HCT116 (cell line): ENCODE results near the gene CAPNS1. TPM values are rescaled to one million over a fixed set of nuclear protein-coding genes. Genes with fewer than 3 reads are reported as not detected.

ENCODE experiments used
- ATAC-seq: fragments of 200-7000 bp; cut with Tn5 transposase; 2 replicates; pipeline ENCODE4 v1.9.1; 2020; ENCODE audit warnings: mild to moderate bottlenecking, moderate library complexity
- BruUV-seq: library from RNA; stranded (reverse); fragments of 400-500 nt; replicated peaks from 2 replicates; lab custom pipeline; 2021; lab: Mats Ljungman, UMichigan
- CTCF ChIA-PET: fragments of 300-600 bp; sonication (Branson Sonifier 250); formaldehyde crosslinking; loops from one replicate; lab custom pipeline; 2021; ENCODE audit warnings: antibody characterized with exemption; lab: Charles Lee
- POLR2A ChIA-PET: fragments of 300-600, 350-600 bp; sonication (Branson Sonifier 250); formaldehyde crosslinking; loops from one replicate; lab custom pipeline; 2021; ENCODE audit warnings: antibody characterized with exemption; lab: Charles Lee
- RAD21 ChIA-PET, 2 experiments: fragments of 300-600 bp; sonication (Branson Sonifier 250); formaldehyde crosslinking; loops; one replicate each; lab custom pipeline; 2023; ENCODE audit warnings: low total read pairs in 2 of 2; ENCODE audit not compliant: uncharacterized antibody in 2 of 2, unreplicated experiment in 2 of 2, low non-redundant PET in 1 of 2; lab: Charles Lee
- DNase-seq: peaks from one replicate; pipeline ENCODE4 v3.0.0-alpha.2; 2010; ENCODE audit warnings: low read depth, low spot score
- H2AFZ ChIP-seq: fragments of 200-600 bp; shearing (Covaris generic), sonication (generic); 2 replicates; pipeline ENCODE4 v1.6.1; 2017; ENCODE audit warnings: low read depth, mixed run types, mixed read lengths, antibody characterized with exemption, low read length; ENCODE audit not compliant: poor library complexity, severe bottlenecking
- H3K27ac ChIP-seq: 2 replicates; pipeline ENCODE4 v1.5.1; 2012; ENCODE audit warnings: low read depth, low read length
- H3K27me3 ChIP-seq: fragments of 200-600 bp; sonication (generic); 2 replicates; pipeline ENCODE4 v1.6.1; 2016; ENCODE audit warnings: mixed run types, low read length, mixed read lengths; ENCODE audit not compliant: insufficient read depth
- H3K36me3 ChIP-seq, 2 experiments: fragments of 200-500 bp in 1 of 2; fragments of 200-600 bp in 1 of 2; sonication (Bioruptor generic) in 1 of 2; sonication (generic) in 1 of 2; 2 replicates each; pipeline versions ENCODE4 v1.5.1 to v1.6.1; 2014 to 2016; ENCODE audit warnings: low read length in 2 of 2, inconsistent platforms in 1 of 2, mixed read lengths in 1 of 2, mixed run types in 1 of 2; ENCODE audit not compliant: insufficient read depth in 2 of 2, control insufficient read depth in 1 of 2
- H3K4me1 ChIP-seq, 2 experiments: fragments of 200-600 bp in 1 of 2; sonication (generic) in 1 of 2; 2 replicates each; pipeline versions ENCODE4 v1.5.1 to v1.6.1; 2012 to 2017; ENCODE audit warnings: low read length in 2 of 2, inconsistent platforms in 1 of 2, mild to moderate bottlenecking in 1 of 2, mixed read lengths in 1 of 2, mixed run types in 1 of 2, moderate library complexity in 1 of 2; ENCODE audit not compliant: insufficient read depth in 2 of 2, control insufficient read depth in 1 of 2
- H3K4me2 ChIP-seq: fragments of 200-600 bp; sonication (generic); 2 replicates; pipeline ENCODE4 v1.6.1; 2017; ENCODE audit warnings: mixed run types, low read length, mixed read lengths
- H3K4me3 ChIP-seq, 2 experiments: fragments of 200-600 bp in 1 of 2; sonication (generic) in 1 of 2; replicated peaks in 1 of 2; 2 replicates each; pipeline ENCODE4 v1.5.1; 2011 to 2016; ENCODE audit warnings: low read length in 2 of 2, control low read depth in 1 of 2, low read depth in 1 of 2, mild to moderate bottlenecking in 1 of 2, mixed read lengths in 1 of 2, mixed run types in 1 of 2
- H3K79me2 ChIP-seq: fragments of 200-600 bp; sonication (generic); 2 replicates; pipeline ENCODE4 v1.6.1; 2017; ENCODE audit warnings: mild to moderate bottlenecking, mixed run types, low read length, moderate library complexity, mixed read lengths; ENCODE audit not compliant: insufficient read depth
- H3K9ac ChIP-seq: fragments of 200-600 bp; sonication (generic); 2 replicates; pipeline ENCODE4 v1.6.1; 2016; ENCODE audit warnings: low read length, mixed read lengths
- H3K9me2 ChIP-seq: fragments of 200-600 bp; sonication (generic), shearing (Covaris generic); 2 replicates; pipeline ENCODE4 v1.6.1; 2017; ENCODE audit warnings: mixed run types, mild to moderate bottlenecking, moderate library complexity; ENCODE audit not compliant: insufficient read depth
- H3K9me3 ChIP-seq, 2 experiments: fragments of 200-500 bp in 1 of 2; fragments of 200-600 bp in 1 of 2; sonication (Bioruptor generic) in 1 of 2; sonication (generic) in 1 of 2; 2 replicates each; pipeline ENCODE4 v1.6.1; 2014 to 2017; ENCODE audit warnings: low read length in 2 of 2, mixed read lengths in 2 of 2, inconsistent platforms in 1 of 2, low read depth in 1 of 2, mild to moderate bottlenecking in 1 of 2, mixed run types in 1 of 2, moderate library complexity in 1 of 2; ENCODE audit not compliant: control insufficient read depth in 1 of 2, insufficient read depth in 1 of 2
- H4K20me1 ChIP-seq: fragments of 200-600 bp; sonication (generic), shearing (Covaris generic); 2 replicates; pipeline ENCODE4 v1.6.1; 2017; ENCODE audit warnings: mixed run types, mild to moderate bottlenecking, moderate library complexity; ENCODE audit not compliant: insufficient read depth
- CBX3 ChIP-seq: IDR thresholded peaks from 2 replicates; pipeline ENCODE4 v1.6.1; 2012; ENCODE audit warnings: low read depth
- EGR1 ChIP-seq: IDR thresholded peaks from 2 replicates; pipeline ENCODE4 v1.6.1; 2012; ENCODE audit warnings: low read depth
- ELF1 ChIP-seq: IDR thresholded peaks from 2 replicates; pipeline ENCODE4 v1.6.1; 2012; ENCODE audit warnings: low read depth, borderline replicate concordance
- JUND ChIP-seq: IDR thresholded peaks from 2 replicates; pipeline ENCODE4 v1.6.1; 2012
- POLR2AphosphoS5 ChIP-seq: IDR thresholded peaks from 2 replicates; pipeline ENCODE4 v1.6.1; 2011; ENCODE audit warnings: mild to moderate bottlenecking, low read depth, low read length, moderate library complexity
- SIN3A ChIP-seq: IDR thresholded peaks from 2 replicates; pipeline ENCODE4 v1.6.1; 2012; ENCODE audit warnings: low read depth
- SP1 ChIP-seq: IDR thresholded peaks from 2 replicates; pipeline ENCODE4 v1.6.1; 2012; ENCODE audit warnings: low read depth
- SRF ChIP-seq: IDR thresholded peaks from 2 replicates; pipeline ENCODE4 v1.6.1; 2012; ENCODE audit warnings: low read depth
- YY1 ChIP-seq: IDR thresholded peaks from 2 replicates; pipeline ENCODE4 v1.6.1; 2011; ENCODE audit warnings: low read length, low read depth, moderate library complexity, mild to moderate bottlenecking; ENCODE audit not compliant: insufficient replicate concordance; ENCODE audit errors: extremely low read depth
- ZNF274 ChIP-seq: fragments of 200-500 bp; sonication (Bioruptor generic); IDR thresholded peaks from 2 replicates; pipeline ENCODE4 v1.6.1; 2014; ENCODE audit warnings: mild to moderate bottlenecking, low read depth, low read length, inconsistent platforms
- intact Hi-C: fragments of 100-400 bp; cut with micrococcal nuclease; formaldehyde crosslinking; loops from 2 replicates; pipeline ENCODE4 v1.10.0; 2022
- total RNA-seq: library from RNA; stranded (reverse); gene quantifications from one replicate; pipeline ENCODE4 v1.2.1, GENCODE V29; 2021; ENCODE audit not compliant: unreplicated experiment
- TF ChIP-seq, protein P1 (sequence below): IDR thresholded peaks from 2 replicates; pipeline ENCODE4 v1.6.1; 2012
- TF ChIP-seq, protein P2 (sequence below): IDR thresholded peaks from 2 replicates; pipeline ENCODE4 v1.6.1; 2012; ENCODE audit warnings: low read depth
- TF ChIP-seq, protein P3 (sequence below), 3 experiments: fragments of 200-600 bp in 1 of 3; sonication (generic) in 1 of 3; IDR thresholded peaks in 2 of 3; conservative IDR thresholded peaks in 1 of 3; 2 replicates each; pipeline ENCODE4 v1.5.1; 2012 to 2017; ENCODE audit warnings: low read depth in 2 of 3, low read length in 2 of 3, antibody characterized with exemption in 1 of 3, borderline replicate concordance in 1 of 3, control low read depth in 1 of 3, mild to moderate bottlenecking in 1 of 3, mixed read lengths in 1 of 3, mixed run types in 1 of 3, moderate library complexity in 1 of 3; ENCODE audit not compliant: insufficient read depth in 1 of 3
- TF ChIP-seq, protein P4 (sequence below): IDR thresholded peaks from 2 replicates; pipeline ENCODE4 v1.6.1; 2012
- TF ChIP-seq, protein P5 (sequence below): IDR thresholded peaks from 2 replicates; pipeline ENCODE4 v1.6.1; 2011; ENCODE audit warnings: mild to moderate bottlenecking, low read length, moderate library complexity; ENCODE audit not compliant: insufficient replicate concordance; ENCODE audit errors: extremely low read depth

CAPNS1 gene
- total RNA-seq, 1 experiment from 2014 or later, result 621 TPM

DNA sequence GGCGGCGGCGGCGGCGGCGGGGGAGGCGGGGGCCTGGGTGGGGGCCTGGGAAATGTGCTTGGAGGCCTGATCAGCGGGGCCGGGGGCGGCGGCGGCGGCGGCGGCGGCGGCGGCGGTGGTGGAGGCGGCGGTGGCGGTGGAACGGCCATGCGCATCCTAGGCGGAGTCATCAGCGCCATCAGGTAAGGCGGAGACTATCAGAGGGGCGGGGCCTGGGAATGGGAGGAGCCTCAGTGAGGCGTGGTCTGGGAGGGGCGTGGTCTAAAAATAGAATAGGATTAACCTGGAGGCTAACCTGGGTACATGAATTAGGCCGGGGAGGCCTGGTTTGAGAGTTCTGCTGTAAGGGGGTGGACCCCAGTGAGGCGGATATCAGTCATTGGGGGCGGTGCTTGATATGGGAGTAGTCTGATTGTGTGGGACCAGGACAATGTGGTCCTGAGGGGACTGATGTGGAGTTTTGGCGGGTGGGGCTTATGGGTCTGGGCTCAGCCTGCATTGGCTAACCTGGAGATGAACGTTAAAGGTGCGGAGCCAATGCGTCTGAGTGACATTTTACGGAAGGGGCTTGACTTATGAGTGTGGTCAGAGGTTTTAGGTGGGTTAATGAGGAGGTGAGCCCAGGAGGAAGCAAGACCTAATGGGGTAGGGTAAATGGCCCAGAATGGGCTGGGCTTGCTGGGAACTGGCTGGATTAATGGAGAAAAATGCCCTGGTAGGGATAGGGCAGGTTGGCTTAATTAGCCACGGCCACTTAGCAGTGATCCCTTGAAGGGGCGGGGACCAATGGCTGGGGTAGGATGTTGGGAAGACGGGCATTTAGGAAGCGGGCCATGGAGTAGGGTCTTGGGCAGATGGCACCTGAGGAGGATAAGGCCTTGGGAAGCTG lies 1.4 kb downstream of the CAPNS1 start:
- DNase-seq (peak; percentile 83), ATAC-seq (peak; percentile 70)

More for the DNA sequence above, 1.4 kb downstream of the CAPNS1 start:
- Histone ChIP-seq H4K20me1 (peaks cover 6% of the 10 kb centered on the region; the same call in 1 of the 2 replicates), H3K36me3 (peaks cover 30 to 32% of the 10 kb centered on the region in 2 experiments), H3K27me3 (no peaks in the 10 kb centered on the region), H3K79me2 (peaks cover 41% of the 10 kb centered on the region), H3K27ac (peak overlapping the region; percentile 98), H3K4me1 (peaks cover 33 to 45% of the 10 kb centered on the region in 2 experiments), H3K4me2 (peak overlapping the region; percentile 96), H3K4me3 (peak overlapping the region; percentile 87 to 94), H2AFZ (no peak overlapping the region), H3K9ac (peak overlapping the region; percentile 99), H3K9me2 (no peaks in the 10 kb centered on the region), H3K9me3 (no peaks in the 10 kb centered on the region)
- ChIA-PET POLR2A (no interaction called here), RAD21 (no interaction called here), CTCF (no interaction called here)
- no TSS peak for BruUV-seq
- TF ChIP-seq, protein P1, sequence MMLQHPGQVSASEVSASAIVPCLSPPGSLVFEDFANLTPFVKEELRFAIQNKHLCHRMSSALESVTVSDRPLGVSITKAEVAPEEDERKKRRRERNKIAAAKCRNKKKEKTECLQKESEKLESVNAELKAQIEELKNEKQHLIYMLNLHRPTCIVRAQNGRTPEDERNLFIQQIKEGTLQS, result no peak
- TF ChIP-seq YY1, result peak; percentile 36
- no peak; the same call in 1 of the 2 replicates for TF ChIP-seq EGR1
- TF ChIP-seq SP1, result peak; percentile 36; the same call in 1 of the 2 replicates
- TF ChIP-seq, protein P2, sequence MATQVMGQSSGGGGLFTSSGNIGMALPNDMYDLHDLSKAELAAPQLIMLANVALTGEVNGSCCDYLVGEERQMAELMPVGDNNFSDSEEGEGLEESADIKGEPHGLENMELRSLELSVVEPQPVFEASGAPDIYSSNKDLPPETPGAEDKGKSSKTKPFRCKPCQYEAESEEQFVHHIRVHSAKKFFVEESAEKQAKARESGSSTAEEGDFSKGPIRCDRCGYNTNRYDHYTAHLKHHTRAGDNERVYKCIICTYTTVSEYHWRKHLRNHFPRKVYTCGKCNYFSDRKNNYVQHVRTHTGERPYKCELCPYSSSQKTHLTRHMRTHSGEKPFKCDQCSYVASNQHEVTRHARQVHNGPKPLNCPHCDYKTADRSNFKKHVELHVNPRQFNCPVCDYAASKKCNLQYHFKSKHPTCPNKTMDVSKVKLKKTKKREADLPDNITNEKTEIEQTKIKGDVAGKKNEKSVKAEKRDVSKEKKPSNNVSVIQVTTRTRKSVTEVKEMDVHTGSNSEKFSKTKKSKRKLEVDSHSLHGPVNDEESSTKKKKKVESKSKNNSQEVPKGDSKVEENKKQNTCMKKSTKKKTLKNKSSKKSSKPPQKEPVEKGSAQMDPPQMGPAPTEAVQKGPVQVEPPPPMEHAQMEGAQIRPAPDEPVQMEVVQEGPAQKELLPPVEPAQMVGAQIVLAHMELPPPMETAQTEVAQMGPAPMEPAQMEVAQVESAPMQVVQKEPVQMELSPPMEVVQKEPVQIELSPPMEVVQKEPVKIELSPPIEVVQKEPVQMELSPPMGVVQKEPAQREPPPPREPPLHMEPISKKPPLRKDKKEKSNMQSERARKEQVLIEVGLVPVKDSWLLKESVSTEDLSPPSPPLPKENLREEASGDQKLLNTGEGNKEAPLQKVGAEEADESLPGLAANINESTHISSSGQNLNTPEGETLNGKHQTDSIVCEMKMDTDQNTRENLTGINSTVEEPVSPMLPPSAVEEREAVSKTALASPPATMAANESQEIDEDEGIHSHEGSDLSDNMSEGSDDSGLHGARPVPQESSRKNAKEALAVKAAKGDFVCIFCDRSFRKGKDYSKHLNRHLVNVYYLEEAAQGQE, result no peak
- TF ChIP-seq, protein P3, sequence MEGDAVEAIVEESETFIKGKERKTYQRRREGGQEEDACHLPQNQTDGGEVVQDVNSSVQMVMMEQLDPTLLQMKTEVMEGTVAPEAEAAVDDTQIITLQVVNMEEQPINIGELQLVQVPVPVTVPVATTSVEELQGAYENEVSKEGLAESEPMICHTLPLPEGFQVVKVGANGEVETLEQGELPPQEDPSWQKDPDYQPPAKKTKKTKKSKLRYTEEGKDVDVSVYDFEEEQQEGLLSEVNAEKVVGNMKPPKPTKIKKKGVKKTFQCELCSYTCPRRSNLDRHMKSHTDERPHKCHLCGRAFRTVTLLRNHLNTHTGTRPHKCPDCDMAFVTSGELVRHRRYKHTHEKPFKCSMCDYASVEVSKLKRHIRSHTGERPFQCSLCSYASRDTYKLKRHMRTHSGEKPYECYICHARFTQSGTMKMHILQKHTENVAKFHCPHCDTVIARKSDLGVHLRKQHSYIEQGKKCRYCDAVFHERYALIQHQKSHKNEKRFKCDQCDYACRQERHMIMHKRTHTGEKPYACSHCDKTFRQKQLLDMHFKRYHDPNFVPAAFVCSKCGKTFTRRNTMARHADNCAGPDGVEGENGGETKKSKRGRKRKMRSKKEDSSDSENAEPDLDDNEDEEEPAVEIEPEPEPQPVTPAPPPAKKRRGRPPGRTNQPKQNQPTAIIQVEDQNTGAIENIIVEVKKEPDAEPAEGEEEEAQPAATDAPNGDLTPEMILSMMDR (IDR thresholded peaks at IDR 0.05 in 2 of 3, conservative IDR thresholded peaks at IDR 0.05 in 1 of 3; ENCODE audit: borderline replicate concordance in 1 of 3, insufficient read depth in 1 of 3, low read depth in 2 of 3, low read length in 2 of 3), result no peak
- no peak for TF ChIP-seq JUND
- TF ChIP-seq POLR2AphosphoS5, result peak; percentile 29; the same call in 1 of the 2 replicates
- peak; percentile 33; the same call in 1 of the 2 replicates for TF ChIP-seq SIN3A
- TF ChIP-seq, protein P4, sequence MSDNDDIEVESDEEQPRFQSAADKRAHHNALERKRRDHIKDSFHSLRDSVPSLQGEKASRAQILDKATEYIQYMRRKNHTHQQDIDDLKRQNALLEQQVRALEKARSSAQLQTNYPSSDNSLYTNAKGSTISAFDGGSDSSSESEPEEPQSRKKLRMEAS, result peak; percentile 46; the same call in 1 of the 2 replicates
- TF ChIP-seq ZNF274, result no peak
- no peak for TF ChIP-seq ELF1
- no peak for TF ChIP-seq SRF
- no peak for TF ChIP-seq CBX3
- TF ChIP-seq, protein P5, sequence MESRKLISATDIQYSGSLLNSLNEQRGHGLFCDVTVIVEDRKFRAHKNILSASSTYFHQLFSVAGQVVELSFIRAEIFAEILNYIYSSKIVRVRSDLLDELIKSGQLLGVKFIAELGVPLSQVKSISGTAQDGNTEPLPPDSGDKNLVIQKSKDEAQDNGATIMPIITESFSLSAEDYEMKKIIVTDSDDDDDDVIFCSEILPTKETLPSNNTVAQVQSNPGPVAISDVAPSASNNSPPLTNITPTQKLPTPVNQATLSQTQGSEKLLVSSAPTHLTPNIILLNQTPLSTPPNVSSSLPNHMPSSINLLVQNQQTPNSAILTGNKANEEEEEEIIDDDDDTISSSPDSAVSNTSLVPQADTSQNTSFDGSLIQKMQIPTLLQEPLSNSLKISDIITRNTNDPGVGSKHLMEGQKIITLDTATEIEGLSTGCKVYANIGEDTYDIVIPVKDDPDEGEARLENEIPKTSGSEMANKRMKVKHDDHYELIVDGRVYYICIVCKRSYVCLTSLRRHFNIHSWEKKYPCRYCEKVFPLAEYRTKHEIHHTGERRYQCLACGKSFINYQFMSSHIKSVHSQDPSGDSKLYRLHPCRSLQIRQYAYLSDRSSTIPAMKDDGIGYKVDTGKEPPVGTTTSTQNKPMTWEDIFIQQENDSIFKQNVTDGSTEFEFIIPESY, result no peak
- intact Hi-C loops, result no loop called here
